ENCODE measurements around the gene DUSP12. TPM values are rescaled to one million over a fixed set of nuclear protein-coding genes. Genes with fewer than 3 reads are reported as not detected.

Gene DUSP12
- total RNA-seq, 2 experiments from 2014 or later = 25.9 to 28.5 TPM

DNA sequence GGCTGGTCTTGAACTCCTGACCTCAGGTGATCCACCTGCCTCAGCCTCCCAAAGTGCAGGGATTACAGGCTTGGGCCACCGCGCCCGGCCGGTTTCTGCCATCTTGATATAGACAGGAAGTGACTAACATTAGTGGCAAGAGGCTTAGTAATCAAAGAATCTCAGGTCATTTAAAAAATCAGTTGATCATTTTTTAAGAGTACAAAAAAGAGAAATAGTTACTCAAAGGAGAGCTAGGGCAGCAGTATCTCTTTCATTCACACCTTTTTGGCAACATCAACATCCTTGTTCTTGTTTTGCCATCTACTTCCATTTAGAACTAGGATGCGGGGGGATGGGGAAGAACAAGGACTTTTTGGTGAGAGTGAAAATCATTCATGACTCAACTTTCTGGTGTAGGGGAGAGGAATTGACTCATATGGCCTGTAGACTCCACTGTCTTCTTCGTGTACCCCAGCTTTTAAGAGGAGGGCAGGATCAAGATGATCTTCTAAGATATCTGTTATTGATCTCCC lies 19.5 kb upstream of the DUSP12 start:
- Mint-ChIP-seq H3K27me3 (peaks cover 28% of the 10 kb centered on the region), H3K4me3 (peak overlapping the region; percentile 16), H3K36me3 (no peaks in the 10 kb centered on the region), H3K9me3 (no peaks in the 10 kb centered on the region), H3K4me1 (ENCODE audit: low read depth) (peaks cover 41% of the 10 kb centered on the region), H3K27ac (peak overlapping the region; percentile 62)
- ChIA-PET CTCF (interaction anchor here (0.8 to 3.2 kb wide), 3 partner anchors 9 to 19 kb away, joined by 3 to 11 read pairs (median 3); no protein-coding TSS in a partner anchor), POLR2A (interaction anchor here (0.7 to 1.1 kb wide), 2 partner anchors 19 to 23 kb away, joined by 3 to 4 read pairs; partner anchors contain the start of genes DUSP12 and FCRLA)
- intact Hi-C loops (cut with micrococcal nuclease) = loop anchor here (1.0 kb wide), 1 partner anchor 9 kb away; no protein-coding TSS in a partner anchor
- DNase-seq = peak; percentile 60

DNA sequence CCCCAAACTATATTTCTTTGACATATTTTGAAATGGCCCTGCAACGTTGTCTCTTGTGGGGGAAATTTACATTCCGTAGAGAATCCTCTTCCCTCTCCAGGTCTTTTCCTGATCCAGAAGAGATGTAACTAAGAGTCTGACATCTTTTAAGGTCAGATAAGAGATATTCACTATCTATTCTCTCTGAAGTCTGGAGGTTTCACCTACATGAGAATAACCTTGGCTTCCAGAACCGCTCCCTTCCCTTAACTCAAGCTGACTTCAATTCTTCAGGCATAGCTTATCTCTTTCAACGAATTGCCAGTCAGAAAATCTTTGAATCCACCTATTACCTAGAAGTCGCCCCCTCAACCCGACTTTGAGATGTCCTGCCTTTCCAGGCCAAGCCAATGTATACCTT lies 18.3 kb upstream of the DUSP12 start:
- H3K9me3 Mint-ChIP-seq = no peaks in the 10 kb centered on the region
- peaks cover 38% of the 10 kb centered on the region for H3K4me1 Mint-ChIP-seq (ENCODE audit: low read depth)
- no peak overlapping the region for H3K27ac Mint-ChIP-seq
- ChIA-PET POLR2A (no interaction called here), CTCF (interaction anchor here (3.2 kb wide), 1 partner anchor 10 kb away, joined by 11 read pairs; no protein-coding TSS in a partner anchor)
- intact Hi-C loops (cut with micrococcal nuclease) = no loop called here
- H3K4me3 Mint-ChIP-seq = no peak overlapping the region
- H3K27me3 Mint-ChIP-seq = peaks cover 18% of the 10 kb centered on the region
- H3K36me3 Mint-ChIP-seq = no peaks in the 10 kb centered on the region
- no peak for DNase-seq

DNA sequence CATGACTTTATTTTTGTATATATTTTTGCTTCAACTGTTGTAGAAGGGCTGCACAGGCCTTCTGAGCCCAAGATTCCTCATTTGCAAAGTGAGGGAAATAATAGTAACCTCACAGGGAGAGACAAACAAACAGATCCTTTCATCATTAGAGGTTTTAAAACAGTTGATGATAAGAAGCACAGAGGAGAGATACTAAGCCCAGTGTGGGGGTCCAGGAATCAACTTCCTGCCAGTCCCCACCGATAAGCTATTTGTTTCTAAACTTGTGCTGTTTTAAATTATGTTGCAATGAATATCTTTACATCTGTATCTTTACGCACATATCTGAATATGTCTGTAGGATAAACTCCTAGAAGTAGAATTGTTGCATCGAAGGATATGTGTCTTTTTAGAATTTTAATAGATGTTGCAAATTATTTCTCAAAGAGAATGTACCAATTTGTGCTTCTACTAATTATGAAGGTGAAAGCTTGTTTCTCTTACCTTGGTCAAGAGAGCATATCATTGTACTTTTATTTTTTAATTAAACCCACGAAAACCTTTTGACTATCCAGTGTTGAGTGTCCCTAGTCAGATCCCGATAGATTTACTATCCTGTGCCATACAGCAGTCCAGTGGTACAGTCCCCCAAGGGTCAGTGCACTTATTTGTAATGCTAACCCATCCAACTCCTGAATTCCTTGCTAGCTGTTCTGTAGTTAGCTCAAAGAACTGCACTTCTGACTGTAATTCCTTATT lies 17.4 kb upstream of the DUSP12 start:
- H3K4me3 Mint-ChIP-seq = no peak overlapping the region
- H3K9me3 Mint-ChIP-seq = no peaks in the 10 kb centered on the region
- CTCF ChIA-PET = interaction anchor here (0.8 to 1.3 kb wide), 2 partner anchors 9 to 11 kb away, joined by 3 to 8 read pairs; no protein-coding TSS in a partner anchor
- peaks cover 20% of the 10 kb centered on the region for H3K27me3 Mint-ChIP-seq
- H3K36me3 Mint-ChIP-seq = no peaks in the 10 kb centered on the region
- DNase-seq = no peak
- intact Hi-C loops (cut with micrococcal nuclease) = no loop called here
- peaks cover 44% of the 10 kb centered on the region for H3K4me1 Mint-ChIP-seq (ENCODE audit: low read depth)
- POLR2A ChIA-PET = no interaction called here
- no peak overlapping the region for H3K27ac Mint-ChIP-seq

DNA sequence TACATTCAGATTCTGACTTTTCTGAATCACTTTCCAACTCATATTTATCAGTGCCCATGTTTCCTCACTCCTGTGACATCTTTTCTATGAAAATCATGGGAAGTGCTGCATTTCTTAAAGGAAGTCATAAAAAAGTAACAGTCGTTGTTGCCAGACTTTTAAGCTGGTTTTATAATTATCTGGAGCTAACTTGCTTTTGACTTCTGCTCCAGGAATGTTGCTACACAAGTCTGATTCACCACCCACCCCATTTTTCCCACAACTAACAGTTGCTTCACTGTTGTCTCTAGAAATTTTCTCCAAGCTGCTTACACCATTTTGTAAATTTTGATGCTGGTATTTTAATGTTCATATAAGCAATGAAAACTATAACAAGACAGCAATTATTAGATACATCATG lies 16.1 kb upstream of the DUSP12 start:
- Mint-ChIP-seq H3K27ac (no peak overlapping the region), H3K4me1 (ENCODE audit: low read depth) (peaks cover 34% of the 10 kb centered on the region), H3K9me3 (no peaks in the 10 kb centered on the region), H3K4me3 (no peak overlapping the region), H3K27me3 (peaks cover 15% of the 10 kb centered on the region), H3K36me3 (no peaks in the 10 kb centered on the region)
- intact Hi-C loops (cut with micrococcal nuclease) = no loop called here
- ChIA-PET POLR2A (no interaction called here), CTCF (interaction anchor here (0.8 kb wide), 1 partner anchor 243 kb away, joined by 3 read pairs; no protein-coding TSS in a partner anchor)
- DNase-seq = no peak

DNA sequence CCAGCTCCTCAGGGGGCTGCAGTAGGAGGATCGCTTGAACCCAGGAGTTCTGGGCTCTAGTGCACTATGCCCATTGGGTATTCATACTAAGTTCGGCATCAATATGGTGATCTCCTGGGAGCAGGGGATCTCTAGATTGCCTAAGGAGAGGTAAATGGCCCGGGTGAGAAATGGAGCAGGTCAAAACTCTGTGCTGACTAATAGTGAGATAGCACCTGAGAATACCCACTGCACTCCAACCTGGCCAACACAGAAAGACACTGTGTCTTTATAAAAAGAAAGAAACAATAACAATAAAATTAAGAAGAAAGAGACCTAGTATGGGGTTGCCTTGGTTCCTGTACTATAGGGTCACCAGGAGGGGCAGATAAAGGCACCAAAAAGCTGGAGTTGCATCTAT lies 13.7 kb upstream of the DUSP12 start:
- CTCF ChIA-PET = interaction anchor here (2.3 kb wide), 1 partner anchor 9 kb away, joined by 10 read pairs; no protein-coding TSS in a partner anchor
- intact Hi-C loops (cut with micrococcal nuclease) = no loop called here
- POLR2A ChIA-PET = no interaction called here

DNA sequence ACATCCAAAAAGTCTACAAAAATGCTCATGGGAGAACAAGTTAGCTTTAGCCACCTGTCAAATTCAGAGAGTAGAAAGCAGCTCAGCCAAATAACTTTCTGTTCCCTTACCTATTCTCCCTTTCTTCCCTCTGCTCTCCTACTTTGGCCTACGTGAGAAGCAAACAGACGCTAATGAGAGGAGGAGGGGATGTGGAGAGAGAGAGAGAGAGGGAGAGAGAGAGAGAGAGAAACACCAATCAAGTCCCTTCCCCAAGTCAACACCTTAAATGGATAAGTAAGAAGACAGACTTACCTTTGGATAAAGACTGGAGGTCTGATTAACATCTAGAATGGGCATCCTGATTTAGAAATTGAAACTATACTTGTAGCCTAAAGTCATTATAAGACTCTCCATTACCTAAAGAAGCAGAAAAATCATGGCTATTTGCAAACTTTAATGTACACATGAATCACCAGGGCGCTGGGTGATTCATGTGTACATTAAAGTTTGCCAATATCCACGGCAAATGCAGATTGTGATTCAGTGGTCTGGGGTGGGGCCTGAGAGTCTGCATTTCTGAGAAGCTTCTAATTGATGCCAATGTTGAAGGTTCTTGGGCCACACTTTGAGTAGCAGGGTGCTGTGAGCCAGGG lies 13.1 kb upstream of the DUSP12 start:
- Mint-ChIP-seq H3K9me3 (no peaks in the 10 kb centered on the region), H3K27ac (no peak overlapping the region), H3K4me3 (no peak overlapping the region), H3K4me1 (ENCODE audit: low read depth) (peaks cover 25% of the 10 kb centered on the region), H3K36me3 (no peaks in the 10 kb centered on the region), H3K27me3 (peaks cover 9% of the 10 kb centered on the region)
- POLR2A ChIA-PET = interaction anchor here (1.0 kb wide), 1 partner anchor 13 kb away, joined by 5 read pairs; the partner anchor contains the start of gene DUSP12
- CTCF ChIA-PET = interaction anchor here (0.9 to 7.0 kb wide), 5 partner anchors 10 to 571 kb away, joined by 3 to 79 read pairs (median 5); partner anchors contain the start of gene PPOX
- intact Hi-C loops (cut with micrococcal nuclease) = no loop called here
- peak; percentile 60 for DNase-seq

More for the DNA sequence above, 13.7 kb upstream of the DUSP12 start:
- Mint-ChIP-seq H3K4me3 (no peak overlapping the region), H3K27me3 (peaks cover 13% of the 10 kb centered on the region), H3K36me3 (no peaks in the 10 kb centered on the region), H3K27ac (no peak overlapping the region), H3K4me1 (ENCODE audit: low read depth) (peaks cover 24% of the 10 kb centered on the region), H3K9me3 (no peaks in the 10 kb centered on the region)
- DNase-seq = no peak

DNA sequence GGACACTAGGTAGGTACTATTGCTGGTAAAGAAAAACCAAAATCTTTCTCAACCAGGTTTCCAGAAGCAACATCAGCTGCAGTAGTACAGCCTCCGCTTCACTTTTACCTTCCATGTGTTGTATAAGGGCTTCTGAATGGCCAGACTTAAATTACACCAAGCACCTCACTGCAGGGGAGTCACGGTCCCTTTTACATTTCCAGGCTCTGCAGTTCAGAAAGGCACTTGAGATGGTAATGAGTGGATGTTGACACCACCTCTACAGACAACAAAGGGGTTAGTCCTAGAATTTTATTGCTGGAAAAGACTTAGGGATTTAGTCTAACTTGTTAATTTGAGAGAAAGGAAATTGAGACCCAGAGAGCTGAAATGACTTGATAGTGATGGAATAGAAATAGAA lies 12.0 kb upstream of the DUSP12 start:
- peaks cover 2% of the 10 kb centered on the region for H3K27me3 Mint-ChIP-seq
- no peaks in the 10 kb centered on the region for H3K36me3 Mint-ChIP-seq
- no peak overlapping the region for H3K27ac Mint-ChIP-seq
- no peaks in the 10 kb centered on the region for H3K9me3 Mint-ChIP-seq
- no peak for DNase-seq
- POLR2A ChIA-PET = interaction anchor here (1.0 kb wide), 1 partner anchor 12 kb away, joined by 5 read pairs; the partner anchor contains the start of gene DUSP12
- peaks cover 26% of the 10 kb centered on the region for H3K4me1 Mint-ChIP-seq (ENCODE audit: low read depth)
- intact Hi-C loops (cut with micrococcal nuclease) = no loop called here
- CTCF ChIA-PET = interaction anchor here (0.8 to 7.0 kb wide), 13 partner anchors 11 to 572 kb away, joined by 3 to 79 read pairs (median 5); partner anchors contain the start of genes DUSP12, HSPA6 and PPOX
- no peak overlapping the region for H3K4me3 Mint-ChIP-seq

DNA sequence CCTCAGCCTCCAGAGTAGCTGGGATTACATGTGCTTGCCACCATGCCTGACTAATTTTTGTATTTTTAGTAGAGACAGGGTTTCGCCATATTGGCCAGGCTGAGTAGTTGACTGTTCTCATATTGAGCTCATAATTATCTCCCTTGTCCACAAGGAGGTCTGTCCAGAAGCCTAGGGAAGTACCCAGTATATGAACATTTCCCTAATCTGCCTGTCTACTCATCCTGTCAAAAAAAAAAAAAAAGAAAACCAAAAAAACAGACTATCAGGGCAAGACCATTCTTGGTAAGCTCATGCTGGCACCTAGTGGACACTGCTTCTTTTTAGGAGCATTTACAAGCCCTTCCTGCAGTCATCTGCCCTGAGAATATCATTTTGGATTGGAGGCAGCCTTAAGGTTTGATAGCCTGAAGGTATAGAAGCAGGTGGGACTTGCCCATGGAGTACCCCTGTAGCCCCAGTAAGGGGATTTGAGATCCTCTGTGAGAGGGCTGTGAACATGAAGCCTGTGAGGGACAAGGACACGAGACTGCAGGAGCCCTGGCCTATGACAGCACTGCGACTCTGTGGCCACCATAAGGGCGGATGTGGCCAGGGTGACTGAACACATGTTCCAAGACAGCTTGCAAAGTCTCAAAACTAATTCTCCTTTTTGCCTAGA lies 10.8 kb upstream of the DUSP12 start:
- ChIA-PET CTCF (interaction anchor here (0.6 to 7.0 kb wide), 13 partner anchors 9 to 700 kb away, joined by 3 to 79 read pairs (median 4); partner anchors contain the start of genes DUSP12 and HSPA6), POLR2A (interaction anchor here (0.6 kb wide), 1 partner anchor 768 kb away, joined by 3 read pairs; no protein-coding TSS in a partner anchor)
- intact Hi-C loops (cut with micrococcal nuclease) = loop anchor here (1.0 kb wide), 1 partner anchor 8 kb away; no protein-coding TSS in a partner anchor
- Mint-ChIP-seq H3K9me3 (no peaks in the 10 kb centered on the region), H3K36me3 (no peaks in the 10 kb centered on the region), H3K4me3 (no peak overlapping the region), H3K4me1 (ENCODE audit: low read depth) (peaks cover 29% of the 10 kb centered on the region), H3K27me3 (peaks cover 2% of the 10 kb centered on the region), H3K27ac (peak overlapping the region; percentile 49)
- DNase-seq = peak; percentile 75

DNA sequence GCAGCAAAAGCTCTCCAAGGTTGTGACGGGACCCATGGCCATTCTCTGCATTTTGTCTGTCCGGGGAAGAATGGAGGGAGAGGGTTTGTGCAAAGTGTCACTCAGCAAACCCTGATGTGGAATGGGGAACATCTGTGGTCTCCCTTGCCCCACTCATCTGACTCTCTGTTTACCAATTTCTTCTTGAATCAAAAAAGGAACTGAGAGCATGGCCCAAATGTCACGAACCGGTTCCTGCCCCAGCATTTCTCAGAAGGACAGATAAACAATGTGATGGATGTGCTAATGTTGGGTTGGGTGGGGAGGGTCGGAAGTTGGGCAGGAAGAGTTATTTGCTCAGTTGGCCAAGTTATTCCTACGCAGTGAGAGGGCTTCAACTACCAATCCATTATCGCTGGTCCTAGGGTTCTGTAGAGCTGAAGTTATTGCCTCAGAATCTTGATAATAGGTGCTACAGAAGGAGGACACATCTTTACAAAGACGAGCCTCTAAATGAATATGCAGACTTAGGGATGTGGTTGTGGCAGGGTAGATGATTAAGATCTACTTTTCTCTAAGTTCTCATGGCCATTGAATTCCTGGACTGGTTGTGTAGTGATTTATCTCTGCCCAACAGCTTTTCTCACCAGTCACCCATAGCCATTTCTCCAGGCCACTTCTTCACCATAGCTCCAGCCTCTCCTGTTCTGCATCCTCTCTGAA lies 9.6 kb upstream of the DUSP12 start:
- ChIA-PET POLR2A (no interaction called here), CTCF (interaction anchor here (0.6 to 7.0 kb wide), 10 partner anchors 8 to 256 kb away, joined by 3 to 79 read pairs (median 6); partner anchors contain the start of gene DUSP12)
- Mint-ChIP-seq H3K36me3 (no peaks in the 10 kb centered on the region), H3K4me3 (no peak overlapping the region), H3K4me1 (ENCODE audit: low read depth) (peaks cover 40% of the 10 kb centered on the region), H3K27ac (no peak overlapping the region), H3K27me3 (peaks cover 2% of the 10 kb centered on the region), H3K9me3 (no peaks in the 10 kb centered on the region)
- no peak for DNase-seq
- intact Hi-C loops (cut with micrococcal nuclease) = loop anchor here (1.0 to 10.0 kb wide), 3 partner anchors 10 to 345 kb away; no protein-coding TSS in a partner anchor

DNA sequence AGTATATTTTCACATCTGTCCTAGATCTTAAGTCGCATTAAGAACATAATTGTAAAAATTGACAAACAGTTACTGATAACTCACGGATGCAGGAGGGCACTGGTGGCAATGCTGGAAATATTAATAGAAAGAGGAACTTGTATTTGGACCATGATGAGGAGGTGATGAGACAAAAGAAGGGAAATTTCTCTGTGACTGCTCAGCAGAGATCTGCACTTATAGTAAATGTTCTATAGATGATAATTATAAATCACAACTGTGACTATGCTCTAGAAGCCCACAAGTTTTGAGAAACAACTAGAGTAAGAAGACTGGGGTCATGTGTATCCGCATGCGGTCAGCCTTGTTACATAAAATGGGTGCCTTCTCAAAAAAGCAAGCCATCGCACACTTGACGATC lies 8.7 kb upstream of the DUSP12 start:
- Mint-ChIP-seq H3K4me1 (ENCODE audit: low read depth) (peaks cover 43% of the 10 kb centered on the region), H3K4me3 (no peak overlapping the region), H3K27ac (no peak overlapping the region), H3K36me3 (no peaks in the 10 kb centered on the region), H3K27me3 (peaks cover 3% of the 10 kb centered on the region), H3K9me3 (no peaks in the 10 kb centered on the region)
- POLR2A ChIA-PET = no interaction called here
- no peak for DNase-seq
- CTCF ChIA-PET = interaction anchor here (0.7 to 7.0 kb wide), 13 partner anchors 9 to 257 kb away, joined by 3 to 79 read pairs (median 6); partner anchors contain the start of gene DUSP12
- intact Hi-C loops (cut with micrococcal nuclease) = loop anchor here (1.0 to 10.0 kb wide), 3 partner anchors 206 to 346 kb away; no protein-coding TSS in a partner anchor

DNA sequence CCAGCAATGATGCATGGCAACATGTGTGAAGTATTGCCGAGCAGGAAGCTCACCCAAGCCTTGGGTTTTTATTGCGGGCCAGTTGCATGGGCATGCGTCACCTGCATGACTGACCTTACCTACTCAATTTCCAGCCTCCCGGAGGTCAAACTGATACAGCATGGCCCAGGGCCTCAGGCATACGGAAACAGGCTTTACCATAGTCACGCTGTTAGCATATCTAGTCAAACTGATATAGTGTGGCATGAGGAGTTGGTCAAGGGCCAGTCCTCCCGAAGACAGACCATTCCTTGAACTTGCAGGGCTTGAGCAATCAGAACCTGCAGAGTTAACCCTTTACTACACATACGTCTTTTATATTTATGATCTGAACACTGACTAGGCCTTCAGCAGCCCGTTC lies 6.4 kb upstream of the DUSP12 start:
- Mint-ChIP-seq H3K4me3 (no peak overlapping the region), H3K9me3 (no peaks in the 10 kb centered on the region), H3K27me3 (peaks cover 1% of the 10 kb centered on the region), H3K27ac (no peak overlapping the region), H3K4me1 (ENCODE audit: low read depth) (peaks cover 37% of the 10 kb centered on the region), H3K36me3 (no peaks in the 10 kb centered on the region)
- POLR2A ChIA-PET = interaction anchor here (1.2 kb wide), 1 partner anchor 131 kb away, joined by 3 read pairs; no protein-coding TSS in a partner anchor
- CTCF ChIA-PET = interaction anchor here (1.0 to 7.0 kb wide), 5 partner anchors 11 to 259 kb away, joined by 3 to 79 read pairs (median 4); no protein-coding TSS in a partner anchor
- intact Hi-C loops (cut with micrococcal nuclease) = loop anchor here (10.0 kb wide), 2 partner anchors 208 to 348 kb away; no protein-coding TSS in a partner anchor
- no peak for DNase-seq

Measured in activated CD4-positive, alpha-beta memory T cell treated with anti-CD3 and anti-CD28 coated beads for 36 hours (primary cell).